Measurements from ENCODE around the gene ANXA11.
"Not testable (repeated sequence)": the region's sequence is repeated elsewhere in the genome, so short reads cannot be mapped to it uniquely, and the experiment has no call there.

The ANXA11 gene

GRCh38 chr10:80144696-80145131 lies 60.6 kb downstream of the ANXA11 start:
- no peak for DNase-seq

- DNase-seq = no peak
Observed at GRCh38 chr10:80144067-80144695, 61.2 kb downstream of the ANXA11 start.

GRCh38 chr10:80141696-80142460 lies 63.5 kb downstream of the ANXA11 start:
- no peak for DNase-seq

GRCh38 chr10:80140251-80140650 lies 65.1 kb downstream of the ANXA11 start:
- DNase-seq = no peak

GRCh38 chr10:80139265-80139664 lies 66.1 kb downstream of the ANXA11 start:
- peak in 1 of 2 experiments; percentile 18 for DNase-seq

GRCh38 chr10:80137920-80138319 lies 67.4 kb downstream of the ANXA11 start:
- DNase-seq = no peak

GRCh38 chr10:80137031-80137862 lies 68.1 kb downstream of the ANXA11 start:
- DNase-seq = peak; percentile 9 to 26

- peak; percentile 54 to 87 for DNase-seq
Observed at GRCh38 chr10:80136134-80136571, 69.2 kb downstream of the ANXA11 start.

GRCh38 chr10:80133687-80134086 lies 71.7 kb downstream of the ANXA11 start:
- DNase-seq = not testable (repeated sequence)

GRCh38 chr10:80133206-80133605 lies 72.1 kb downstream of the ANXA11 start:
- DNase-seq = no peak

GRCh38 chr10:80132299-80133139 lies 72.8 kb downstream of the ANXA11 start, which contains the start of gene PLAC9:
Gene PLAC9, plus strand, starts transcription at chr10:80132730. Its CDS starts 33 bp downstream, at chr10:80132763.
- no peak for DNase-seq

- DNase-seq = no peak
Observed at GRCh38 chr10:80131499-80131901, 73.8 kb downstream of the ANXA11 start.

- DNase-seq = no peak
Observed at GRCh38 chr10:80126876-80127275, 78.5 kb downstream of the ANXA11 start.

GRCh38 chr10:80122746-80123145 lies 82.6 kb downstream of the ANXA11 start:
- no peak for DNase-seq

GRCh38 chr10:80122110-80122710 lies 83.1 kb downstream of the ANXA11 start:
- DNase-seq = no peak

- no peak for DNase-seq
Observed at GRCh38 chr10:80118669-80119068, 86.7 kb downstream of the ANXA11 start.

GRCh38 chr10:80110986-80111385 lies 94.4 kb downstream of the ANXA11 start:
- DNase-seq = no peak

- peak; percentile 51 to 81 for DNase-seq
Observed at GRCh38 chr10:80108576-80109239, 96.6 kb downstream of the ANXA11 start.

- DNase-seq = peak in 1 of 2 experiments; percentile 39
Observed at GRCh38 chr10:80104066-80104926, 101.0 kb downstream of the ANXA11 start.

All from NCI-H446 (cell line).